GM21717 (cell line): ENCODE measurements around the gene DNAJC21.
A peak's percentile ranks its signal among the peaks of the same experiment; 100 is the strongest.
"Not testable (repeated sequence)": the region's sequence is repeated elsewhere in the genome, so short reads cannot be mapped to it uniquely, and the experiment has no call there.

Experiments
- ATAC-seq: cut with Tn5 transposase; IDR thresholded peaks from one replicate; pipeline ENCODE4 v1.9.1; 2021; ENCODE audit warnings: mild to moderate bottlenecking, moderate library complexity; ENCODE audit not compliant: unreplicated experiment

Gene DNAJC21

GRCh38 chr5:34919077-34919476 is 10.3 kb upstream of the DNAJC21 start:
- no peak for ATAC-seq

GRCh38 chr5:34923256-34923655 is 6.1 kb upstream of the DNAJC21 start:
- ATAC-seq, result not testable (repeated sequence)

- peak; percentile 48 for ATAC-seq
Measured at GRCh38 chr5:34923694-34924461, 5.5 kb upstream of the DNAJC21 start.

GRCh38 chr5:34924462-34924765 is 4.9 kb upstream of the DNAJC21 start:
- ATAC-seq, result no peak

GRCh38 chr5:34926318-34926888 is 3.0 kb upstream of the DNAJC21 start:
- no peak for ATAC-seq

- ATAC-seq, result no peak
Measured at GRCh38 chr5:34927785-34928184, 1.6 kb upstream of the DNAJC21 start.

GRCh38 chr5:34928267-34928666 is 1.1 kb upstream of the DNAJC21 start:
- no peak for ATAC-seq

GRCh38 chr5:34929720-34930461 is 532 bp downstream of the DNAJC21 start:
- ATAC-seq, result peak; percentile 76

GRCh38 chr5:34930462-34930844 is 1.1 kb downstream of the DNAJC21 start:
- no peak for ATAC-seq

- no peak for ATAC-seq
Measured at GRCh38 chr5:34930870-34931269, 1.5 kb downstream of the DNAJC21 start.

GRCh38 chr5:34932947-34933346 is 3.6 kb downstream of the DNAJC21 start:
- ATAC-seq, result no peak

- no peak for ATAC-seq
Measured at GRCh38 chr5:34941936-34942335, 12.6 kb downstream of the DNAJC21 start.

- no peak for ATAC-seq
Measured at GRCh38 chr5:34944044-34944443, 14.7 kb downstream of the DNAJC21 start.

GRCh38 chr5:34944460-34945047 is 15.2 kb downstream of the DNAJC21 start:
- no peak for ATAC-seq

GRCh38 chr5:34957321-34957720 is 28.0 kb downstream of the DNAJC21 start:
- ATAC-seq, result no peak

GRCh38 chr5:34957857-34958690 is 28.7 kb downstream of the DNAJC21 start:
- ATAC-seq, result no peak

GRCh38 chr5:34959323-34959722 is 30.0 kb downstream of the DNAJC21 start:
- ATAC-seq, result peak; percentile 98

- ATAC-seq, result no peak
Measured at GRCh38 chr5:34967540-34967939, 38.2 kb downstream of the DNAJC21 start.

- no peak for ATAC-seq
Measured at GRCh38 chr5:34968258-34968657, 38.9 kb downstream of the DNAJC21 start.

GRCh38 chr5:34970552-34970951 is 41.2 kb downstream of the DNAJC21 start:
- ATAC-seq, result no peak

GRCh38 chr5:34971655-34972054 is 42.3 kb downstream of the DNAJC21 start:
- not testable (repeated sequence) for ATAC-seq
